ENCODE measurements around the gene TOLLIP. TPM values are rescaled to one million over a fixed set of nuclear protein-coding genes. Genes with fewer than 3 reads are reported as not detected.
"Not testable (repeated sequence)": the region's sequence is repeated elsewhere in the genome, so short reads cannot be mapped to it uniquely, and the experiment has no call there.

Gene TOLLIP
- total RNA-seq, 2 donors from 2014 or later, result 51.1 to 63.9 TPM

GRCh38 chr11:1252371-1253102 lies 56.9 kb downstream of the TOLLIP start:
- no peak for DNase-seq
- no peak overlapping the region for H3K4me3 ChIP-seq
- WGBS, 2 donors, result 88 to 93% methylated on average over 14 to 33 of the region's 38 CpGs
- no peak for ATAC-seq
- no peaks in the 10 kb centered on the region for H3K4me1 ChIP-seq
- no peaks in the 10 kb centered on the region for H3K36me3 ChIP-seq (replicated peaks in 1 of 2; ENCODE audit: insufficient read depth in 1 of 2, low read depth in 2 of 2)
- no peaks in the 10 kb centered on the region for H3K27me3 ChIP-seq
- H3K9me3 ChIP-seq, result no peaks in the 10 kb centered on the region
- intact Hi-C loops (cut with DNase I), result no loop called here
- TF ChIP-seq, protein P1, sequence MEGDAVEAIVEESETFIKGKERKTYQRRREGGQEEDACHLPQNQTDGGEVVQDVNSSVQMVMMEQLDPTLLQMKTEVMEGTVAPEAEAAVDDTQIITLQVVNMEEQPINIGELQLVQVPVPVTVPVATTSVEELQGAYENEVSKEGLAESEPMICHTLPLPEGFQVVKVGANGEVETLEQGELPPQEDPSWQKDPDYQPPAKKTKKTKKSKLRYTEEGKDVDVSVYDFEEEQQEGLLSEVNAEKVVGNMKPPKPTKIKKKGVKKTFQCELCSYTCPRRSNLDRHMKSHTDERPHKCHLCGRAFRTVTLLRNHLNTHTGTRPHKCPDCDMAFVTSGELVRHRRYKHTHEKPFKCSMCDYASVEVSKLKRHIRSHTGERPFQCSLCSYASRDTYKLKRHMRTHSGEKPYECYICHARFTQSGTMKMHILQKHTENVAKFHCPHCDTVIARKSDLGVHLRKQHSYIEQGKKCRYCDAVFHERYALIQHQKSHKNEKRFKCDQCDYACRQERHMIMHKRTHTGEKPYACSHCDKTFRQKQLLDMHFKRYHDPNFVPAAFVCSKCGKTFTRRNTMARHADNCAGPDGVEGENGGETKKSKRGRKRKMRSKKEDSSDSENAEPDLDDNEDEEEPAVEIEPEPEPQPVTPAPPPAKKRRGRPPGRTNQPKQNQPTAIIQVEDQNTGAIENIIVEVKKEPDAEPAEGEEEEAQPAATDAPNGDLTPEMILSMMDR (IDR thresholded peaks at IDR 0.05), result no peak
- no peak for TF ChIP-seq POLR2A (IDR thresholded peaks at IDR 0.05)
- no peak overlapping the region for H3K27ac ChIP-seq

DNA sequence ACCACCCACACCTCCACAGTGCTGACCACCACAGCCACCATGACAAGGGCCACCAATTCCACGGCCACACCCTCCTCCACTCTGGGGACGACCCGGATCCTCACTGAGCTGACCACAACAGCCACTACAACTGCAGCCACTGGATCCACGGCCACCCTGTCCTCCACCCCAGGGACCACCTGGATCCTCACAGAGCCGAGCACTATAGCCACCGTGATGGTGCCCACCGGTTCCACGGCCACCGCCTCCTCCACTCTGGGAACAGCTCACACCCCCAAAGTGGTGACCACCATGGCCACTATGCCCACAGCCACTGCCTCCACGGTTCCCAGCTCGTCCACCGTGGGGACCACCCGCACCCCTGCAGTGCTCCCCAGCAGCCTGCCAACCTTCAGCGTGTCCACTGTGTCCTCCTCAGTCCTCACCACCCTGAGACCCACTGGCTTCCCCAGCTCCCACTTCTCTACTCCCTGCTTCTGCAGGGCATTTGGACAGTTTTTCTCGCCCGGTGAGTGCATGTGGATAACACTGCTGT lies 58.1 kb downstream of the TOLLIP start:
- intact Hi-C loops (cut with DNase I), result no loop called here
- WGBS, 2 donors, result 90 to 95% methylated on average over 12 to 16 of the region's 16 CpGs
- no peaks in the 10 kb centered on the region for H3K4me1 ChIP-seq
- H3K4me3 ChIP-seq, result no peak overlapping the region
- H3K36me3 ChIP-seq (replicated peaks in 1 of 2; ENCODE audit: insufficient read depth in 1 of 2, low read depth in 2 of 2), result no peaks in the 10 kb centered on the region
- no peak for ATAC-seq
- no peak for TF ChIP-seq POLR2A (IDR thresholded peaks at IDR 0.05)
- TF ChIP-seq, protein P1 (IDR thresholded peaks at IDR 0.05), result no peak
- DNase-seq, result no peak
- H3K9me3 ChIP-seq, result no peaks in the 10 kb centered on the region
- no peaks in the 10 kb centered on the region for H3K27me3 ChIP-seq
- H3K27ac ChIP-seq, result no peak overlapping the region

DNA sequence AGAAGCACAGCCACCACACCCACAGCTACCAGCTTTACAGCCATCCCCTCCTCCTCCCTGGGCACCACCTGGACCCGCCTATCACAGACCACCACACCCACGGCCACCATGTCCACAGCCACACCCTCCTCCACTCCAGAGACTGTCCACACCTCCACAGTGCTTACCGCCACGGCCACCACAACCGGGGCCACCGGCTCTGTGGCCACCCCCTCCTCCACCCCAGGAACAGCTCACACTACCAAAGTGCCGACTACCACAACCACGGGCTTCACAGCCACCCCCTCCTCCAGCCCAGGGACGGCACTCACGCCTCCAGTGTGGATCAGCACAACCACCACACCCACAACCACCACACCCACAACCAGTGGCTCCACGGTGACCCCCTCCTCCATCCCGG lies 59.0 kb downstream of the TOLLIP start:
- H3K4me3 ChIP-seq; intact Hi-C loops (cut with DNase I); ATAC-seq; H3K4me1 ChIP-seq; H3K27ac ChIP-seq; H3K9me3 ChIP-seq; H3K36me3 ChIP-seq (replicated peaks in 1 of 2; ENCODE audit: insufficient read depth in 1 of 2, low read depth in 2 of 2); H3K27me3 ChIP-seq; DNase-seq: not testable (repeated sequence)
- WGBS, 2 donors, result 98% methylated on average over 5 of the region's 12 CpGs; no CpG with 5 or more reads in 1 of the 2 donors

DNA sequence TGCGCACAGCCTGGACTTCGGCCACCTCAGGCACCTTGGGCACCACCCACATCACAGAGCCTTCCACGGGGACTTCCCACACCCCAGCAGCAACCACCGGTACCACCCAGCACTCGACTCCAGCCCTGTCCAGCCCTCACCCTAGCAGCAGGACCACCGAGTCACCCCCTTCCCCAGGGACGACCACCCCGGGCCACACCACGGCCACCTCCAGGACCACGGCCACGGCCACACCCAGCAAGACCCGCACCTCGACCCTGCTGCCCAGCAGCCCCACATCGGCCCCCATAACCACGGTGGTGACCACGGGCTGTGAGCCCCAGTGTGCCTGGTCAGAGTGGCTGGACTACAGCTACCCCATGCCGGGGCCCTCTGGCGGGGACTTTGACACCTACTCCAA lies 60.5 kb downstream of the TOLLIP start:
- H3K27ac ChIP-seq; H3K4me1 ChIP-seq; H3K27me3 ChIP-seq; DNase-seq; H3K9me3 ChIP-seq; H3K4me3 ChIP-seq; H3K36me3 ChIP-seq (replicated peaks in 1 of 2; ENCODE audit: insufficient read depth in 1 of 2, low read depth in 2 of 2); intact Hi-C loops (cut with DNase I); ATAC-seq: not testable (repeated sequence)
- WGBS, 2 donors, result no CpG with 5 or more reads among the region's 18 CpGs

DNA sequence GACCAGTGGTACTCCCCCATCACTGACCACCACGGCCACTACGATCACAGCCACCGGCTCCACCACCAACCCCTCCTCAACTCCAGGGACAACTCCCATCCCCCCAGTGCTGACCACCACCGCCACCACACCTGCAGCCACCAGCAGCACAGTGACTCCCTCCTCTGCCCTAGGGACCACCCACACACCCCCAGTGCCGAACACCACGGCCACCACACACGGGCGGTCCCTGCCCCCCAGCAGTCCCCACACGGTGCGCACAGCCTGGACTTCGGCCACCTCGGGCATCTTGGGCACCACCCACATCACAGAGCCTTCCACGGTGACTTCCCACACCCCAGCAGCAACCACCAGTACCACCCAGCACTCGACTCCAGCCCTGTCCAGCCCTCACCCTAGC lies 62.4 kb downstream of the TOLLIP start:
- H3K4me3 ChIP-seq; ATAC-seq; DNase-seq; intact Hi-C loops (cut with DNase I); H3K4me1 ChIP-seq; H3K36me3 ChIP-seq (replicated peaks in 1 of 2; ENCODE audit: insufficient read depth in 1 of 2, low read depth in 2 of 2); H3K27ac ChIP-seq; H3K27me3 ChIP-seq; H3K9me3 ChIP-seq: not testable (repeated sequence)
- WGBS, 2 donors, result 96 to 97% methylated on average over 11 to 12 of the region's 14 CpGs

DNA sequence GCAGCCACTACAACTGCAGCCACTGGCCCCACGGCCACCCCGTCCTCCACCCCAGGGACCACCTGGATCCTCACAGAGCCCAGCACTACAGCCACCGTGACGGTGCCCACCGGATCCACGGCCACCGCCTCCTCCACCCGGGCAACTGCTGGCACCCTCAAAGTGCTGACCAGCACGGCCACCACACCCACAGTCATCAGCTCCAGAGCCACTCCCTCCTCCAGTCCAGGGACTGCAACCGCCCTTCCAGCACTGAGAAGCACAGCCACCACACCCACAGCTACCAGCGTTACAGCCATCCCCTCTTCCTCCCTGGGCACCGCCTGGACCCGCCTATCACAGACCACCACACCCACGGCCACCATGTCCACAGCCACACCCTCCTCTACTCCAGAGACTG lies 63.1 kb downstream of the TOLLIP start:
- WGBS, 2 donors, result 94 to 95% methylated on average over 10 to 14 of the region's 14 CpGs
- H3K27me3 ChIP-seq; H3K27ac ChIP-seq; intact Hi-C loops (cut with DNase I); H3K4me1 ChIP-seq; H3K4me3 ChIP-seq; H3K9me3 ChIP-seq; ATAC-seq; H3K36me3 ChIP-seq (replicated peaks in 1 of 2; ENCODE audit: insufficient read depth in 1 of 2, low read depth in 2 of 2); DNase-seq: not testable (repeated sequence)

DNA sequence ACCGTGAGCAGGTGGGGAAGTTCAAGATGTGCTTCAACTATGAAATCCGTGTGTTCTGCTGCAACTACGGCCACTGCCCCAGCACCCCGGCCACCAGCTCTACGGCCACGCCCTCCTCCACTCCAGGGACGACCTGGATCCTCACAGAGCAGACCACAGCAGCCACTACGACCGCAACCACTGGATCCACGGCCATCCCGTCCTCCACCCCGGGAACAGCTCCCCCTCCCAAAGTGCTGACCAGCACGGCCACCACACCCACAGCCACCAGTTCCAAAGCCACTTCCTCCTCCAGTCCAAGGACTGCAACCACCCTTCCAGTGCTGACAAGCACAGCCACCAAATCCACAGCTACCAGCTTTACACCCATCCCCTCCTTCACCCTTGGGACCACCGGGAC lies 63.7 kb downstream of the TOLLIP start:
- intact Hi-C loops (cut with DNase I); H3K4me1 ChIP-seq; ATAC-seq; H3K4me3 ChIP-seq; DNase-seq; H3K36me3 ChIP-seq (replicated peaks in 1 of 2; ENCODE audit: insufficient read depth in 1 of 2, low read depth in 2 of 2); H3K27ac ChIP-seq; H3K27me3 ChIP-seq; H3K9me3 ChIP-seq: not testable (repeated sequence)
- 95 to 97% methylated on average over 10 to 12 of the region's 14 CpGs for WGBS, 2 donors

DNA sequence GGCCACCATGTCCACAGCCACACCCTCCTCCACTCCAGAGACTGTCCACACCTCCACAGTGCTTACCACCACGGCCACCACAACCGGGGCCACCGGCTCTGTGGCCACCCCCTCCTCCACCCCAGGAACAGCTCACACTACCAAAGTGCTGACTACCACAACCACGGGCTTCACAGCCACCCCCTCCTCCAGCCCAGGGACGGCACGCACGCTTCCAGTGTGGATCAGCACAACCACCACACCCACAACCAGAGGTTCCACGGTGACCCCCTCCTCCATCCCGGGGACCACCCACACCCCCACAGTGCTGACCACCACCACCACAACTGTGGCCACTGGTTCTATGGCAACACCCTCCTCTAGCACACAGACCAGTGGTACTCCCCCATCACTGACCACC lies 64.9 kb downstream of the TOLLIP start:
- intact Hi-C loops (cut with DNase I); H3K4me3 ChIP-seq; ATAC-seq; H3K27ac ChIP-seq; H3K27me3 ChIP-seq; H3K9me3 ChIP-seq; DNase-seq; H3K36me3 ChIP-seq (replicated peaks in 1 of 2; ENCODE audit: insufficient read depth in 1 of 2, low read depth in 2 of 2); H3K4me1 ChIP-seq: not testable (repeated sequence)
- 92 to 96% methylated on average over 6 of the region's 9 CpGs for WGBS, 2 donors

DNA sequence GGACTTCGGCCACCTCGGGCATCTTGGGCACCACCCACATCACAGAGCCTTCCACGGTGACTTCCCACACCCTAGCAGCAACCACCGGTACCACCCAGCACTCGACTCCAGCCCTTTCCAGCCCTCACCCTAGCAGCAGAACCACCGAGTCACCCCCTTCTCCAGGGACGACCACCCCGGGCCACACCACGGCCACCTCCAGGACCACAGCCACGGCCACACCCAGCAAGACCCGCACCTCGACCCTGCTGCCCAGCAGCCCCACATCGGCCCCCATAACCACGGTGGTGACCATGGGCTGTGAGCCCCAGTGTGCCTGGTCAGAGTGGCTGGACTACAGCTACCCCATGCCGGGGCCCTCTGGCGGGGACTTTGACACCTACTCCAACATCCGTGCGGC lies 65.9 kb downstream of the TOLLIP start:
- H3K4me3 ChIP-seq; DNase-seq; H3K27ac ChIP-seq; ATAC-seq; H3K27me3 ChIP-seq; H3K4me1 ChIP-seq; H3K9me3 ChIP-seq; intact Hi-C loops (cut with DNase I); H3K36me3 ChIP-seq (replicated peaks in 1 of 2; ENCODE audit: insufficient read depth in 1 of 2, low read depth in 2 of 2): not testable (repeated sequence)
- 90 to 100% methylated on average over 1 to 12 of the region's 18 CpGs for WGBS, 2 donors

GRCh38 chr11:1242751-1243150 lies 66.7 kb downstream of the TOLLIP start:
- H3K4me1 ChIP-seq; intact Hi-C loops (cut with DNase I); DNase-seq; H3K4me3 ChIP-seq; H3K27ac ChIP-seq; ATAC-seq; H3K27me3 ChIP-seq; H3K36me3 ChIP-seq (replicated peaks in 1 of 2; ENCODE audit: insufficient read depth in 1 of 2, low read depth in 2 of 2); H3K9me3 ChIP-seq: not testable (repeated sequence)
- 92 to 96% methylated on average over 7 to 8 of the region's 11 CpGs for WGBS, 2 donors

Data from body of pancreas (tissue), 4 donors.